ENCODE results near the gene RGMA.

RGMA gene, protein sequence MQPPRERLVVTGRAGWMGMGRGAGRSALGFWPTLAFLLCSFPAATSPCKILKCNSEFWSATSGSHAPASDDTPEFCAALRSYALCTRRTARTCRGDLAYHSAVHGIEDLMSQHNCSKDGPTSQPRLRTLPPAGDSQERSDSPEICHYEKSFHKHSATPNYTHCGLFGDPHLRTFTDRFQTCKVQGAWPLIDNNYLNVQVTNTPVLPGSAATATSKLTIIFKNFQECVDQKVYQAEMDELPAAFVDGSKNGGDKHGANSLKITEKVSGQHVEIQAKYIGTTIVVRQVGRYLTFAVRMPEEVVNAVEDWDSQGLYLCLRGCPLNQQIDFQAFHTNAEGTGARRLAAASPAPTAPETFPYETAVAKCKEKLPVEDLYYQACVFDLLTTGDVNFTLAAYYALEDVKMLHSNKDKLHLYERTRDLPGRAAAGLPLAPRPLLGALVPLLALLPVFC

DNA sequence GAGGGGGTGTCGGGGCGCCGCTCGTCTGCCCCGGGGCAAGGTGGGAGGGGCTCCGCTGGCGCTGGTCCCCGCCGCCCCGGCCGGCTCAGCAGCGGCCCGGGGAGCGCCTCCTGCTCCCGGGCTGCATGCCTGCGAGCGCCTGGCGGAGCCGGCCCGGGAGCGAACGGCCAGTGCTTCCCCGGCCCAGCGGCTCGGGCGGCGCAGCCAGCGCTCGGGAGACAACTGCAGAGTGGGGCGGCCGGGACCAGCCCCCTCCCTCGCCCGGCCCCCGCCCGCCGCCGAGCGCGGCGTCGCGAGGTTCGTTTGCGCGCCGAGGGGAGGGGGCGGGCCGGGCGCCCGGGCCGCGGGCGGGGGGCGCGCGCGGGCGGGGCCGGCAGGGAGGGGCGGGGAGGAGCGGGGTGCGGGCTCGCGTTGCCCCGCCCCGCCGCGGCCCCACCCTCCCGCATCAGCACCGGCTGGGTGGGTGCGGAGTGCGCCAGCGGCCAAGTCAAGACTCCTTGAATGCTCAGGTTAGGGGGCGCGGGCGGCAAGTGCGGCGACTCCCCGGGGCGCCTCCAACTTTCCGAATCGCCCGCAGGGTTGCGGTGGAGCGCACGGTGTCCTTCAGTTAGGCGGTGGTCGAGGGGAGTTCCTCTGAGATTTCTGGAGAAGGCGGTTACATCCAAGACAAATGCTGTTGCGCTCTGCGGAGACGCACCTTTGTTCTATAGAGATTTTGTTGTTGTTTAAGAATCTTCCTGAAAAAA lies at the start of gene RGMA:
Gene RGMA (minus strand): TSS at position 231 of the 746 bp plus-strand sequence. CDS start 279 bp downstream, outside the sequence.
- no peak for DNase-seq

- no peak for DNase-seq
Observed at GRCh38 chr15:93136606-93137005, 47.6 kb upstream of the RGMA start.

GRCh38 chr15:93135997-93136397 lies 47.0 kb upstream of the RGMA start:
- no peak for DNase-seq

DNA sequence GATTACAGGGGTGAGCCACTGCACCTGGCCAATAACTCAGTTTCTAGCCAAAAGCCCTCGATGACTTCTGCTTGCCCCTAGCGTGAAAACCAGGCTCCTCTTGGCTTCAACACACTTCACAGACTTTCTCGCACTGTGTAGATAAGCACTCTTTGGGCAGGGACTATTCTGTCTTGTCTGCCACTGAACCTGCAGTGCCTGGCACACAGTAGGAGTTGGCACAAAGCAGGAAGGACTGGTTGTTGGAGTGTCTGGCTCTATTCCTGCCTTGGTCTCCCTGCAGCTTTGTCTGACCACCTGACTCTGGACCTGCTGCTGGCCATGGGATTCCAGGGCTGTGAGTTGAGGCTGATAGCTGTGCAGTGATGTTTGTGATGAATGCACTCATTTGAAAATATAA lies 46.4 kb upstream of the RGMA start:
- no peak for DNase-seq

GRCh38 chr15:93131485-93132095 lies 42.6 kb upstream of the RGMA start:
- DNase-seq = no peak

GRCh38 chr15:93129702-93130488 lies 40.9 kb upstream of the RGMA start:
- no peak for DNase-seq

- DNase-seq = no peak
Observed at GRCh38 chr15:93127286-93127685, 38.3 kb upstream of the RGMA start.

DNA sequence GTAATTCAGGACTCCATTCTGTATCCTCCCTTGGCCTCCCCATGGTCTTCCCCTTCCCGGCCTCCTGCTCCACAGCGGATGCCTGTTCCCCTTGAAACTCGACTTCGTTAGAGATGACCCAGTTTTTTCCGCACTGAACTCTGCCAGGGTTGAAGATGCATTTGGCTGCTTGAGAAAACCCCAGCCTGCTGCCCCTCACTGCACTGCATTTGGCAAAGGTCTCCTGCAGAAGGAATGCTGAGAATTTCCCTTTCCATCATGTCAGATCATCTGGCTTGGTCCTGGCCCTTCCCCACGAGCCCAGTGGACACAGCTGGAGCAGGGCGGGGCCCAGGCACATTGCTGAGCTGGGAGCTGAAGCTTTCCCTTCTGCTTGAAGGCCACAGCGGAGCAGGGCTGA lies 37.6 kb upstream of the RGMA start:
- peak; percentile 24 for DNase-seq

GRCh38 chr15:93126148-93126547 lies 37.1 kb upstream of the RGMA start:
- no peak for DNase-seq

GRCh38 chr15:93124126-93124525 lies 35.1 kb upstream of the RGMA start:
- no peak for DNase-seq

GRCh38 chr15:93121973-93122910 lies 33.2 kb upstream of the RGMA start:
- DNase-seq = peak; percentile 40

GRCh38 chr15:93121107-93121506 lies 32.1 kb upstream of the RGMA start:
- no peak for DNase-seq

DNA sequence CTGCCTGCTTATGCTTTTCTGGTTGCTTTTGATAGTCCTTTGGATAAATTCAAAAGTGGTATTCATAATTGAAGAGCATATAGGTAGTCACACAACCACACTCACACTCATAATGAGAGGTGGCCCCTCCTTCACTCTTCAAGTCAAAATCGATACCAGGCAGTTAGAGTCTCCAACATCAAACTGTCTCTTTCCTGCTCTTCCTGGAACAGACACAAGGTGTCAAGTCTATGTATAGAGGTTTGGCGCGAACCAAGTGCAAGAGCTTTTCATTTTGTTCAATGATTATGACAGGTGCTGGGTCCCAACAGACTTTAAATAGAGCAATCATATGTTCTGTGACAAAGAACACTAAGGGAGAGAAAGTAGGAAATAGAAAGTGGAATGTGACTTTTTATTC lies 29.9 kb upstream of the RGMA start:
- DNase-seq = no peak

GRCh38 chr15:93111451-93111850 lies 22.4 kb upstream of the RGMA start:
- no peak for DNase-seq

DNA sequence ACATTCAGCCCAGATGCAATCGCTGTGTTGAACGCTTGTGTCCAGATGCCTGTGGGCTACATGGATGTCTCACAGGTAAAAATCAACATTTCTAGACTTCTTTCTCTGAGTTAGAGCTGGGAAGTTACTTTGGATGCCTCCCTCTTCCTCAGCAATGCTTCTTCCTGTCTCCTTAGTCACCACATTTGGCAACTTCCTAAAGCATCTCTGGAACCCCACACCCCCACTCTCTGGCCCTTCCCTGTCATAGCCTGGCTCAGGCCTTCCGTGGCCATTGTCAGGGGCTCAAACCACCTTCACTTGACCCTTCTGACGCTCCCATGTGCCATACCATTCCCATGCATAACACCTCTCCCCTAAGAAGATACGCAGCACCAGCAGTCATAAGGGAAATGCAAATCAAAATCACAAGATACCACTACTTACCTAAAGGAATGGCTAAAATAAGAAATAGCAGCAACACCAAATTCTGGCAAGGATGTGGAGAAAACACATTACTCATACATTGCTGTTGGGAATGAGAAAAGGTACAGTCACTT lies 21.6 kb upstream of the RGMA start:
- DNase-seq = no peak

DNA sequence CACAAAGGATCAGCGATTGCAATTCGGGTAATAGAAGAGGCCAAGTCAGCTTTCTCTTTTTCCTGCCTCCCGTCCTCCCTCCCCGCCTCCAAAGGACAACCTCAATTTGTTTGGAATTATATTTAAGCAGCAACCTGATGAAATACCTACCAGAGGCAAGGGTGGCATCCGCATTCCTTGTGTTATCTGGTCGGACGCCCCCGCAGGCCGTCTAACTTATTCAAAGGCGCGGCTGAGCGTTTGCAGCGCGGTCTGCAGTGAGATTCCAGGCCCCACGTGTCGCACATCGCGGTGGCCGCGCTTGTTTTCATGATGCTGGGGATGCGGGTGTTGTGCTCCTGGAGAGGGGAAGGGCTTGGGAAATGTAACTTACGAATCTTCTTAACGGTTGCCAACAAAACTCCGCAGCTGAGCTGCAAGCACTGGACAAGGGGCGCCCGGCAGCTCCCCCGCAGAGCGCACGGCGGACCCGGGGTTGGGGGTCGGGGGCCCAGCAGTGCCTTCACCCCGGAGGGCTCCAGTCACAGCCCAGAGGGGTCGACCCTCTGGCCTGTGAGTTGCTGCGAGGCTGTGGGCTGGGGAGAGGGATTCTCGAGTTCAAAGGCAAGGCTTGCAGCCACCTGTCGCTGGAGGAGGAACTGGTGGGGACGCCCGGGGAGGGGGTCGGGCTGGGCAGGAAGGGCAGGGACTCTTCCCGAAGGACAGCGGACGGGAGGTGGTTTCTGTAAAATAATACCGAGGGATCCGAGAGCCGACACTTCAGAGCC lies 20.5 kb upstream of the RGMA start:
- DNase-seq = no peak

DNA sequence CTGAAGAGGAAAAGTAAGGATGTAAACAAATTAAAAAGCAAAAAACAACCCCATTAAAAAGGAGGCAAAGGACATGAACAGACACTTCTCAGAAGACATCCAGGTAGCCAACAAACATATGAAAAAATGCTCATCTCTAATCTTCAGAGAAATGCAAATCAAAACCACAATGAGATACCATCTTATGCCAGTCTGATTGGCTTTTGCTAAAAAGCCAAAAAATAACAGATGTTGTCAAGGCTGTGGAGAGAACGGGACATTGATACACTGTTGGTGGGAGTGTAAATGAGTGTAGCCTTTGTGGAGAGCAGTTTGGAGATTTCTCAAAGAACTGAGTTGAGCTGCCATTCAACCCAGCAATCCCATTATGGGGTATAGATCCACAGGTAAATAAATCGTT lies 18.6 kb upstream of the RGMA start:
- DNase-seq = no peak

- DNase-seq = no peak
Observed at GRCh38 chr15:93105485-93105884, 16.5 kb upstream of the RGMA start.

DNA sequence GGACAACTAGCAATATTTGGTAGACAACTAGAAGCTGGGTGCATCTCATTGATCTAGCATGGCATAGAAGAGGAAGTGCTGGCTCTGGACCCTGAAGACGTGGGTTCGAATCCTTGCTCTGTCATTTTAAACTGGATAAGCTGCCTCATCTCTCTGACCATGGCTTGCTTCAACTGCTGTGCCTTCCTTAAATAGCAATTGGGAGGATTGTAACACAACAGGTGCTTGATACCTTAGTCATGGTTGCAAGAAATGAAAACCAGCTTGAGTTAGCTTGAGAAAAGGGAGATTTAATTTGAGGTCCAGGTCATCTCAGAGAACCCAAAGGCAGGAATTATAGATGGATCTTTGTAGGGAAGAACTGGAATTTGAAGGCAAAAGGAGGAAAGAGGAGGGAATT lies 14.8 kb upstream of the RGMA start:
- DNase-seq = no peak

- DNase-seq = no peak
Observed at GRCh38 chr15:93102211-93102610, 13.2 kb upstream of the RGMA start.

DNA sequence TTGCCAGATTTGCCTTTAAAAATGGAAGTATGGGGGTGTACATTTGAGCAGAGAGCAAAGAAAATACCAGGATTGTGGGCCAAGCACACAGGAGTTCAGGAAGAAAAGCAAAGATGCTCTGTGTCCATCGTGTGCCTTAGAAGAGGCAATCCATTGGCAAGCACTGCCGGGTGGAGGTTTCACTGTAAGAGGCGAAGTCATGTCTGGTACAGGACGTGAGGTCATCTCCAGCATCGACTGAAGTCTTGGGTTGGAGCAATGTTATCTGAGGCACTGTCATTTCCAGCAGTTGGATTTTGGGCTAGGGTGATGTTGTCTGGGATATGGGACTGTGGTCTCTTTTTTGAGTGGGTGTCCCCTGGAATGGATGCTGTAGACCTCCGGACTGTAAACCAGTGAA lies 4.8 kb upstream of the RGMA start:
- no peak for DNase-seq
